ENCODE results near the gene DRC3.

DRC3 gene

DNA sequence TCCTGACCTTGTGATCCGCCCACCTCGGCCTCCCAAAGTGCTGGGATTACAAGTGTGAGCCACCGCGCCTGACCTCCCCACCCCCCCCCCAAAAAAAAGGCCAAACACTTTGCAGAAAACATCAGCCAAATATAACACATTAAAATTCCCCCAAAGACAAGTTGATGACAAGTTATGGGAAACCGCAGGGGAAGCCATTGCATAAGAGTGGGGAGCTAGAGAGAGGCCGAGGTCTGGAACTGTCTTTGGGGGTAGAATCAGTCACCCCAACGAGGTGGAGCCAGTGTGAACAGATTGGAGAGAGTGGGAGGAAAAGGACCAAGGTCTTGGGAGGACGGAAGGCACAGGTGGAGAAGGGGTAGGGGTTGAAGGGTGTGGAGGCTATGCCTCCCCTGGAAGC, 2.8 kb downstream of the DRC3 start:
- no peak for DNase-seq (ENCODE audit: extremely low read depth, low read depth)
- no peak overlapping the region for H3K4me3 ChIP-seq (replicated peaks; ENCODE audit: low read depth, low read length)
- TF ChIP-seq, protein P1, sequence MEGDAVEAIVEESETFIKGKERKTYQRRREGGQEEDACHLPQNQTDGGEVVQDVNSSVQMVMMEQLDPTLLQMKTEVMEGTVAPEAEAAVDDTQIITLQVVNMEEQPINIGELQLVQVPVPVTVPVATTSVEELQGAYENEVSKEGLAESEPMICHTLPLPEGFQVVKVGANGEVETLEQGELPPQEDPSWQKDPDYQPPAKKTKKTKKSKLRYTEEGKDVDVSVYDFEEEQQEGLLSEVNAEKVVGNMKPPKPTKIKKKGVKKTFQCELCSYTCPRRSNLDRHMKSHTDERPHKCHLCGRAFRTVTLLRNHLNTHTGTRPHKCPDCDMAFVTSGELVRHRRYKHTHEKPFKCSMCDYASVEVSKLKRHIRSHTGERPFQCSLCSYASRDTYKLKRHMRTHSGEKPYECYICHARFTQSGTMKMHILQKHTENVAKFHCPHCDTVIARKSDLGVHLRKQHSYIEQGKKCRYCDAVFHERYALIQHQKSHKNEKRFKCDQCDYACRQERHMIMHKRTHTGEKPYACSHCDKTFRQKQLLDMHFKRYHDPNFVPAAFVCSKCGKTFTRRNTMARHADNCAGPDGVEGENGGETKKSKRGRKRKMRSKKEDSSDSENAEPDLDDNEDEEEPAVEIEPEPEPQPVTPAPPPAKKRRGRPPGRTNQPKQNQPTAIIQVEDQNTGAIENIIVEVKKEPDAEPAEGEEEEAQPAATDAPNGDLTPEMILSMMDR (IDR thresholded peaks at IDR 0.05; ENCODE audit: low read depth, low read length, missing control alignments), result no peak

DNA sequence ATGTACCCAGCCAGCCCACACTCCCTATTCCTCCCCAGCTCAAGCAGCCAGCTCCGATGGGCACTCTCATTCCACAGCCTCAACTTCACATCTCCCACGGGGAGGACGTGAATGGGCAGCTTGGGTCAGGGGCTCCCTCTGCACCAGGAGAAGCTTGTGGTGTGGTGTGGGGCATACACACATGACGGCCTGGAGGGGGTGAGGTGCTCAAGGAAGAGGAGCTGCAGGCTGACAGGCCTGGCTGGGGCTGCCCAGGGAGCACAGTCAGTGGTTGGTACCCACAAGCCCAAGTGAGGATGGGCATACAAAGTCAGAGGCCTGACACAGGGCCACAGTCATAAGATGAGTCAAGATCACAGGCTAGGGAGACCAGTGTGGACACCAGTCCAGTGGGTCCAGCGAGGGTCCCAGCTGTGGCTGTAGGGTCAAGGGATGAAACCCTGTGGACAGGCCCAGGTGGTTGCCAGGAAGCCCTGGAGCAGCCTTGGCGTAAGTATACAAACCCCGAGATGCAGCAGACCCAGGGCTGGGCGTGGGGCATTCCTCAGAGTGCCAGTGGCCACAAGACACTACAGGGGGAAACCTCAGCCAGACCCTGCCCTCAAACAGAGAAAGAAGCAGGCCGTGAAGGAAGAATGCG, 4.4 kb downstream of the DRC3 start:
- no peak for DNase-seq (ENCODE audit: extremely low read depth, low read depth)
- TF ChIP-seq, protein P1 (IDR thresholded peaks at IDR 0.05; ENCODE audit: low read depth, low read length, missing control alignments), result no peak
- H3K4me3 ChIP-seq (replicated peaks; ENCODE audit: low read depth, low read length), result no peak overlapping the region

DNA sequence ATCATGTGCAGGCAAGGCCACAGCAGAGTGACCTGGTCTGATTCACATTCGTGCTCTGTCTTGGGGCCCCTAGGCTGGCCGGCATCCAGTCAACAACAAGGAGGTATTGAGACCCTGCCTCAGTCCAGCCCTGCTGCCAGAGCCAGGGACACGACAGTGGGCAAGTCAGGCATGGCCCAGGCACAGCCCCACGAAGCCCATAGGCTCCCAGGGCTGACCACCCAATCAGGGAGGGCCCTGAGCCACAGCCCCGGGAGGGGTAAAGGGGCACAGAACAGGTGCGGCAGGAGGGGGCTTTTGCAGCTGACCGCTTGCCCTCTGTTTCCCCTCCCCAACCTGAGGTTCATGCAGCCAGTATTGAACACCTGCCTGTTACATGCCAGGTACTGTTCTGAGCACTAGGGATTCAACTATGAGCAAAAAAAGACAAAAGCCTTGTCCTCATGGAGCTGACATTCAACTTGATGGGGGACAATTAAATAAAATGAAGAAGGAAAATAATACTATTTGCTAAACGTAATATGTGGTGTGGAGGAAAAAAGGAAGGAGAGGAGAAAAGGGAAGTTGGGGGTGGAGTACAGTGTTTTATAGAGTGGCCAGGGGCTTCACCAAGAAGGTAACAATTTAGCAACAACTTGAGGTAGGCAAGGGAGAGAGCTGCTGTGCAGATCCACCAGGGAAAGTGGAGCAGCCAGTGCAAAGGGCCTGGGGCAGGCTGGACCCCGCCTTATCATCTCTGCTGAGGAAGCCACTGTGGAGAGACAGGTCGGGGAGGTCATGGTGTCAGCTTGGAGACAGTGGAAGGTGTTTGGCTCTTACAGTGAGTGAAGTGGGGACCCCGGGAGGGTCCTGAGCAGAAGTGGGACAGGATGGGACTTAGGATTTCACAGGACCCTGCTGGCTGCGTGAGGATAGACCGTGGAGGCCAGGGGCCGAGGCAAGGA, 6.1 kb downstream of the DRC3 start:
- no peak for DNase-seq (ENCODE audit: extremely low read depth, low read depth)
- TF ChIP-seq, protein P1 (IDR thresholded peaks at IDR 0.05; ENCODE audit: low read depth, low read length, missing control alignments), result no peak
- no peak overlapping the region for H3K4me3 ChIP-seq (replicated peaks; ENCODE audit: low read depth, low read length)

DNA sequence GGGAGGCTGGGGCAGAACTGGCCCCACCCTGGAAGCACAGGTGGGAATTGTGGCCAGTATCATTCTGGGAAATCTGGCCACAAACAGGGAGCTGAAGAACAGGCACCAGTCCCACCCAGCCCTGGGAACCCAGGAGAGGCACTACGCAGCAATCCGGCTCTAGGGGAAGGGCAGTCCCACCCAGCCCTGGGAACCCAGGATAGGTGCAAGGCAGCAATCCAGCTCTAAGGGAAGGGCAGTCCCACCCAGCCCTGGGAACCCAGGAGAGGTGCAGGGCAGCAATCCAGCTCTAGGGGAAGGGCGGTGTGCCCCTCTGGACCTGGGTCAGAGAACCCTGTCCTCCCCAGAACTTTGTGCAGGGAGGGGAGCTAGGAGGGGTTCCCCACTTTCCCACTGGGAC, 7.1 kb downstream of the DRC3 start:
- no peak for DNase-seq (ENCODE audit: extremely low read depth, low read depth)
- TF ChIP-seq, protein P1 (IDR thresholded peaks at IDR 0.05; ENCODE audit: low read depth, low read length, missing control alignments), result no peak
- no peak overlapping the region for H3K4me3 ChIP-seq (replicated peaks; ENCODE audit: low read depth, low read length)

DNA sequence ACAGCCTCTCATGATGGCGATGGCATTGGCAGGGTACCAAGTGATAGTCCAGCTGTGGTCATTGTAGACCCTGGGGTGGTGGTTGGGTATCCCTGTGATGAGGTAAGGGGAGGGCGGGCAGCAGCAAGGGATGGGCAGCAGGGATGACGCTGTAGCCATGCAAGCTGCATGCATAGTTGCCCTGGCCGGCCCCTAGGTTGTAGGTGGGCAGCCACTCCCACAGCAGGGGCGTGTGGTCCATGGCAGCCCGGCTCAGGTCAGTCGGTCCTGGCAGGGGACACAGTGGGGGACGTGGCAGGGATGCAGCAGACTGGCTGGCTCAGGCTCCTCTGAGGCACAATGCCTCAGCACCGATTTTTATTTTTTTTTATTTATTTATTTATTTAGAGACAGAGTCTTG, 8.7 kb downstream of the DRC3 start:
- TF ChIP-seq, protein P1 (IDR thresholded peaks at IDR 0.05; ENCODE audit: low read depth, low read length, missing control alignments), result no peak
- DNase-seq (ENCODE audit: extremely low read depth, low read depth), result no peak

GRCh38 chr17:17982801-17983200, 10.1 kb downstream of the DRC3 start:
- no peak overlapping the region for H3K4me3 ChIP-seq (replicated peaks; ENCODE audit: low read depth, low read length)
- DNase-seq (ENCODE audit: extremely low read depth, low read depth), result no peak
- TF ChIP-seq, protein P1 (IDR thresholded peaks at IDR 0.05; ENCODE audit: low read depth, low read length, missing control alignments), result no peak

More for the DNA sequence above, 8.7 kb downstream of the DRC3 start:
- H3K4me3 ChIP-seq (replicated peaks; ENCODE audit: low read depth, low read length), result no peak overlapping the region
